Measurements from ENCODE around the gene COA7. TPM values are rescaled to one million over a fixed set of nuclear protein-coding genes. Genes with fewer than 3 reads are reported as not detected.

COA7 gene
- total RNA-seq, 3 donors from 2014 or later, result 18.6 to 22.0 (median 20.3) TPM

GRCh38 chr1:52677076-52677806 is 20.9 kb downstream of the COA7 start:
- intact Hi-C loops (cut with DNase I, micrococcal nuclease), result no loop called here
- DNase-seq (peak in 1 of 3 donors; percentile 14), ATAC-seq (peak; percentile 42)

DNA sequence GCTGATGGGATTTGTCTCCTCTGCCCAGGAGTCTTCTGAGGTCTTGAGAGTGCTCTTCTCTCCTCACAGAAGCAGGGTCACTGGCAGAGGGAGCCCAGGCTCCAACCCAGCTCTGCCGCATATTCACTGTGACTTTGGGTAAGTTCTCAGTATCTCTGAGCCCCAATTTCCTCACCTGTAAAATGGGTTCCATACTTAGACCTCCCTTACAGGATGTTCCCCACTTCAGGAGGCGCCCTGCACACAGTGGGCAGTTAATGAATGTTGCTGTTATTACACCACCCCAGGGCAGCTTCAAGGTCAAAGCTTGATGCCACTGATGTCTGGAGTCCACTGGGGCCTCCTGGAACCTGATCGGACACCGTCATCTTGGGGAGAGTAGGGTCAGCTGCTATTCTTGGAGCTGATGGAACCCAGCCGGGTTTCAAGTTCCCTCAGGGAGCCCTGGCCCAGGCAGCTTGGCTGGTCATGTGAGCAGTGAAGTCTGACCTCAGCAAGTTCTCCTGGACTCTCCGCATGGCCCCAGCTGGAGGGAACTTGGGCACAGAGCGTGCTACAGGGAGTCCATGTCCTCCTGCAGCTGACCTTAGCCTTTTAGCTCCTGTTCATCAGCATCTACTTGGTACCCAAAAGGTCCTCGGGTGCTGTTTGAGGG is 21.8 kb downstream of the COA7 start:
- Histone ChIP-seq H3K36me3 (ENCODE audit: low read depth) (no peaks in the 10 kb centered on the region), H3K4me3 (no peak overlapping the region), H3K4me1 (ENCODE audit: low read depth) (no peaks in the 10 kb centered on the region), H3K9me3 (no peaks in the 10 kb centered on the region)
- ATAC-seq, result peak; percentile 52
- intact Hi-C loops (cut with DNase I, micrococcal nuclease), result no loop called here
- peak in 2 of 3 donors; percentile 41 to 59 for DNase-seq
- no peak for TF ChIP-seq CTCF (IDR thresholded peaks at IDR 0.05)

More at GRCh38 chr1:52677076-52677806, 20.9 kb downstream of the COA7 start:
- Histone ChIP-seq H3K4me1 (ENCODE audit: low read depth) (no peaks in the 10 kb centered on the region), H3K4me3 (no peak overlapping the region), H3K9me3 (no peaks in the 10 kb centered on the region), H3K36me3 (ENCODE audit: low read depth) (no peaks in the 10 kb centered on the region)
- TF ChIP-seq CTCF (IDR thresholded peaks at IDR 0.05), result no peak

GRCh38 chr1:52674497-52675384 is 23.4 kb downstream of the COA7 start:
- ATAC-seq, result no peak
- Histone ChIP-seq H3K4me1 (ENCODE audit: low read depth) (no peaks in the 10 kb centered on the region), H3K9me3 (no peaks in the 10 kb centered on the region), H3K36me3 (ENCODE audit: low read depth) (no peaks in the 10 kb centered on the region), H3K4me3 (no peak overlapping the region)
- intact Hi-C loops (cut with DNase I, micrococcal nuclease), result no loop called here
- no peak for DNase-seq
- no peak for TF ChIP-seq CTCF (IDR thresholded peaks at IDR 0.05)

GRCh38 chr1:52673513-52673912 is 24.6 kb downstream of the COA7 start:
- H3K4me3 ChIP-seq, result no peak overlapping the region
- intact Hi-C loops (cut with DNase I, micrococcal nuclease), result no loop called here
- ATAC-seq, result no peak
- DNase-seq, result no peak
- H3K9me3 ChIP-seq, result no peaks in the 10 kb centered on the region
- no peak for TF ChIP-seq CTCF (IDR thresholded peaks at IDR 0.05)
- no peaks in the 10 kb centered on the region for H3K4me1 ChIP-seq (ENCODE audit: low read depth)
- no peaks in the 10 kb centered on the region for H3K36me3 ChIP-seq (ENCODE audit: low read depth)

- H3K9me3 ChIP-seq, result no peaks in the 10 kb centered on the region
- H3K4me3 ChIP-seq, result no peak overlapping the region
- no peak for DNase-seq
- no peaks in the 10 kb centered on the region for H3K4me1 ChIP-seq (ENCODE audit: low read depth)
- no peaks in the 10 kb centered on the region for H3K36me3 ChIP-seq (ENCODE audit: low read depth)
- intact Hi-C loops (cut with DNase I, micrococcal nuclease), result no loop called here
- no peak for TF ChIP-seq CTCF (IDR thresholded peaks at IDR 0.05)
- no peak for ATAC-seq
Observed at GRCh38 chr1:52672946-52673345, 25.2 kb downstream of the COA7 start.

Data from mucosa of descending colon (tissue), 3 donors.